ENCODE results near the gene ARHGAP26. TPM values are rescaled to one million over a fixed set of nuclear protein-coding genes. Genes with fewer than 3 reads are reported as not detected.

Gene ARHGAP26
- total RNA-seq, 4 donors from 2014 or later, result 12.4 to 49.5 (median 31.8) TPM

DNA sequence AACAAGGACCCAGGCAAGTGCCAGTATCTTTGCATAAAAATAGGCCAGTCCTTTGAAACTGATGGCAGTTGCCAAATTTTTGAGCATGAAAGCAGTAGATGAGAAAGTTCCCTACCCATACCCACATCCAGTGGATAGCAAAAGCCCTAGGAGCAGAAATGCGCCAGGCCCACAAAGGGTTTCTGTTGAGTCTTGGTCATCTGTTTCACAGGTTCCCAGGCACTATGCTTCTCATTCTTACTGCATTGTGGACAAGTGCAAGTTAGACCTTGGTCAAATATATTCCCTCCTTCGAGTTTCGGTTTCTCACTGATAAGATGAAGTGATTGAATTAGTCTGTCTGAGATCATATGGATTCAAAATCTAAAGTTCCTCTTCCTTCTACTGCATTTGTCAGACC, 481.0 kb downstream of the ARHGAP26 start:
- no peaks in the 10 kb centered on the region for H3K9me3 ChIP-seq
- no peak for TF ChIP-seq POLR2A (IDR thresholded peaks at IDR 0.05)
- TF ChIP-seq, protein P1, sequence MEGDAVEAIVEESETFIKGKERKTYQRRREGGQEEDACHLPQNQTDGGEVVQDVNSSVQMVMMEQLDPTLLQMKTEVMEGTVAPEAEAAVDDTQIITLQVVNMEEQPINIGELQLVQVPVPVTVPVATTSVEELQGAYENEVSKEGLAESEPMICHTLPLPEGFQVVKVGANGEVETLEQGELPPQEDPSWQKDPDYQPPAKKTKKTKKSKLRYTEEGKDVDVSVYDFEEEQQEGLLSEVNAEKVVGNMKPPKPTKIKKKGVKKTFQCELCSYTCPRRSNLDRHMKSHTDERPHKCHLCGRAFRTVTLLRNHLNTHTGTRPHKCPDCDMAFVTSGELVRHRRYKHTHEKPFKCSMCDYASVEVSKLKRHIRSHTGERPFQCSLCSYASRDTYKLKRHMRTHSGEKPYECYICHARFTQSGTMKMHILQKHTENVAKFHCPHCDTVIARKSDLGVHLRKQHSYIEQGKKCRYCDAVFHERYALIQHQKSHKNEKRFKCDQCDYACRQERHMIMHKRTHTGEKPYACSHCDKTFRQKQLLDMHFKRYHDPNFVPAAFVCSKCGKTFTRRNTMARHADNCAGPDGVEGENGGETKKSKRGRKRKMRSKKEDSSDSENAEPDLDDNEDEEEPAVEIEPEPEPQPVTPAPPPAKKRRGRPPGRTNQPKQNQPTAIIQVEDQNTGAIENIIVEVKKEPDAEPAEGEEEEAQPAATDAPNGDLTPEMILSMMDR (IDR thresholded peaks at IDR 0.05), result no peak
- H3K27me3 ChIP-seq, result no peaks in the 10 kb centered on the region
- no peaks in the 10 kb centered on the region for H3K4me1 ChIP-seq
- H3K4me3 ChIP-seq, result no peak overlapping the region
- H3K36me3 ChIP-seq, result no peaks in the 10 kb centered on the region
- DNase-seq, result no peak
- no peak overlapping the region for H3K27ac ChIP-seq
- intact Hi-C loops (cut with DNase I; ENCODE audit: low total_unique reads), result no loop called here

DNA sequence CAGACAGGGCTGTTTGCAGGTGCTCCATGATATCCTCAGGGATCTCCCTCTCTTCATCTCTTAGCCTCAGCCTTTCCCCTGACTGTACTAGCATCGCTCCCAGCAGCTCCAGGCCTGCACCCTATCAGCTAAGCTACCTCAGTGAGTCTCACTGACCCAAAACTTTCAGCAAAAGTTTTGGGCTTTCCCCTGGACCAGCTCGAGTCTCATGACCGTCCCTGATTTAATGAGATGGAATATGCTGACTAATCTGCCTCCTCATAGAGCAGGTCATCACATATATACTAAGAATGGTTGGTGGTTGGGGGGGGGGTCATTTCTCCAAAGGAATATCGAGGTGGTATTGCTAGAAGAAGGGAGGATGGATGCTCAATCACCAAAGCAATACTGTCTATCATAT, 481.8 kb downstream of the ARHGAP26 start:
- intact Hi-C loops (cut with DNase I; ENCODE audit: low total_unique reads), result no loop called here
- Histone ChIP-seq H3K27ac (no peak overlapping the region), H3K4me1 (no peaks in the 10 kb centered on the region), H3K9me3 (no peaks in the 10 kb centered on the region), H3K4me3 (no peak overlapping the region), H3K36me3 (no peaks in the 10 kb centered on the region), H3K27me3 (no peaks in the 10 kb centered on the region)
- DNase-seq, result no peak
- TF ChIP-seq, protein P1 (IDR thresholded peaks at IDR 0.05), result no peak
- TF ChIP-seq POLR2A (IDR thresholded peaks at IDR 0.05), result no peak

DNA sequence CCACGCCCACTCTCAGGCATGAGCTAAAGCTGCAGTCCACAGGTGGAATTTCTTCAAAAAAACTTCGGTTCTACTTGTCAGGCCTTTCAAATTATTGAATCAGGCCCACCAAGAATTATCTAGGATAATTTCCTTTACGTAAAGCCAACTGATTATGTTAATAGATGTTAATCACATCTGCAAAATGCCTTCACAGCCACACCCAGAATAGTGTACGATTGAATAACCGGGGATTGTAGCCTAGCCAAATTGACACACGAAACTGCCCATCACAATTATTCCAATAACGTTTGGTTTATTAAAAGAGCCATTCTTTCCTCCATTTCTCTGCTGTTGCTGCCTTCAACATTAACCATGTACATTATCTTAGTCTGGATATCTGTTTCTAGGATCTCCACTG, 484.6 kb downstream of the ARHGAP26 start:
- H3K4me1 ChIP-seq, result no peaks in the 10 kb centered on the region
- no peak overlapping the region for H3K27ac ChIP-seq
- H3K9me3 ChIP-seq, result no peaks in the 10 kb centered on the region
- TF ChIP-seq, protein P1 (IDR thresholded peaks at IDR 0.05), result no peak
- no peak for TF ChIP-seq POLR2A (IDR thresholded peaks at IDR 0.05)
- H3K36me3 ChIP-seq, result no peaks in the 10 kb centered on the region
- H3K27me3 ChIP-seq, result no peaks in the 10 kb centered on the region
- intact Hi-C loops (cut with DNase I; ENCODE audit: low total_unique reads), result no loop called here
- DNase-seq, result no peak
- H3K4me3 ChIP-seq, result no peak overlapping the region

DNA sequence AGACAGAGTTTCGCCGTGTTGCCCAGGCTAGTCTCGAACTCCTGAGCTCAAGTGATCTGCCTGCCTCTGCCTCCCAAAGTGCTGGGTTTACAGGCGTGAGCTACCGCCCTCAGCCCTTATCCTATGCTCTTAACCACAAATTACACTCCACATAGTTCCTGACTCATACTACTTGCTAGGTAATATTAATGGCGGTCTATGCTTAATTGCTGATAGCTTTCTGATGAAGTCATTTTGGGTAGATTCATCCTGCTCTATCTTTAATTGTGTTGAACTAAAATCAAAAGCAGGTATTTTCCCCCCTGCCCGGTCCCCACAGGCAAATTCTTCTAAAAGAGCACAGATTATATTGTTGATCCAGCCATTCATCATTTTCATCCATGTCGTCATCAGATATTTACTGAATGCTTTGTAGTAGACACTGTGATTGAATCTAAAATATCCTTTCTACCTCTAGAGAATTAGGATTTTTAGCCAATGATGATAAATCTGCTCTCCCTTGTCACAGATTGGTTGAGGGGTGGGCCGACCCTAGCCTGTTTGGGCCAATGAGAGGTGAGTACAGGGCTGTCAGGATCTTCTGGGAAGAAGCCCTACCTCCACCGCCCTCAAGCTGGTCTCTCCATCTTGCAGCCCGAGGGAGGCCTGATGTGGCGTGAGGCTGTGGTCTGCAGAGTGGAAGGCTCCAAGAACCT, 488.5 kb downstream of the ARHGAP26 start:
- no peak overlapping the region for H3K27ac ChIP-seq
- H3K4me3 ChIP-seq, result no peak overlapping the region
- H3K9me3 ChIP-seq, result no peaks in the 10 kb centered on the region
- H3K27me3 ChIP-seq, result no peaks in the 10 kb centered on the region
- intact Hi-C loops (cut with DNase I; ENCODE audit: low total_unique reads), result no loop called here
- H3K36me3 ChIP-seq, result no peaks in the 10 kb centered on the region
- TF ChIP-seq, protein P1 (IDR thresholded peaks at IDR 0.05), result no peak
- TF ChIP-seq POLR2A (IDR thresholded peaks at IDR 0.05), result no peak
- no peaks in the 10 kb centered on the region for H3K4me1 ChIP-seq
- DNase-seq, result no peak

DNA sequence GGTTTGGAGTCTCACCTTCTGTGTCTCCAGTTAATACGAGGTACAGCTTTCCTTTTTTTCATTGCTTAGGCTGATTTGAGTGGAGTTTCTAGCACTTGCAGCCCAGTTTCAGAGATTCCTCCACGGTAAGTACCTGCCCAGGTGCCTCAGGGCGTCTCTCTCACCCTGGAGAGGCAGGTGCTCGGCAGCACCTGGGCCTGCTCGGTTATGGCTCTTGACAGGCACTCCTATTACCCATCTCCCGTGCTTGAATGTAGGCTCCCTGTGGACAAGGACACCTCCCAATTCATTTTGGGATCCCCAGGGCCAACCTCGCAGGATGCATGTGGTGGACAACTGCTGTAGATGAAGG, 489.1 kb downstream of the ARHGAP26 start:
- no peak for DNase-seq
- TF ChIP-seq, protein P1 (IDR thresholded peaks at IDR 0.05), result no peak
- no peak for TF ChIP-seq POLR2A (IDR thresholded peaks at IDR 0.05)
- H3K27me3 ChIP-seq, result no peaks in the 10 kb centered on the region
- no peak overlapping the region for H3K27ac ChIP-seq
- no peaks in the 10 kb centered on the region for H3K9me3 ChIP-seq
- intact Hi-C loops (cut with DNase I; ENCODE audit: low total_unique reads), result no loop called here
- no peaks in the 10 kb centered on the region for H3K36me3 ChIP-seq
- no peak overlapping the region for H3K4me3 ChIP-seq
- H3K4me1 ChIP-seq, result no peaks in the 10 kb centered on the region
